GM19452 (cell line): ENCODE results near the gene ADAMTSL1.

Experiments used
- ATAC-seq: cut with Tn5 transposase; IDR thresholded peaks from one replicate; pipeline ENCODE4 v1.9.1; 2021; ENCODE audit not compliant: unreplicated experiment

ADAMTSL1 gene

GRCh38 chr9:18499980-18500379 lies 26.0 kb downstream of the ADAMTSL1 start:
- no peak for ATAC-seq

GRCh38 chr9:18500451-18500850 lies 26.5 kb downstream of the ADAMTSL1 start:
- ATAC-seq = no peak

- ATAC-seq = no peak
Observed at GRCh38 chr9:18501949-18502348, 28.0 kb downstream of the ADAMTSL1 start.

- no peak for ATAC-seq
Observed at GRCh38 chr9:18502546-18502945, 28.6 kb downstream of the ADAMTSL1 start.

- no peak for ATAC-seq
Observed at GRCh38 chr9:18504707-18505106, 30.8 kb downstream of the ADAMTSL1 start.

- ATAC-seq = no peak
Observed at GRCh38 chr9:18507151-18507550, 33.2 kb downstream of the ADAMTSL1 start.

GRCh38 chr9:18516514-18516913 lies 42.6 kb downstream of the ADAMTSL1 start:
- no peak for ATAC-seq

GRCh38 chr9:18516965-18517364 lies 43.0 kb downstream of the ADAMTSL1 start:
- ATAC-seq = no peak

GRCh38 chr9:18520416-18521047 lies 46.6 kb downstream of the ADAMTSL1 start:
- ATAC-seq = no peak

- no peak for ATAC-seq
Observed at GRCh38 chr9:18526685-18527084, 52.7 kb downstream of the ADAMTSL1 start.

- ATAC-seq = no peak
Observed at GRCh38 chr9:18531136-18532065, 57.4 kb downstream of the ADAMTSL1 start.

- no peak for ATAC-seq
Observed at GRCh38 chr9:18534611-18535010, 60.7 kb downstream of the ADAMTSL1 start.

- ATAC-seq = no peak
Observed at GRCh38 chr9:18536554-18536953, 62.6 kb downstream of the ADAMTSL1 start.

- ATAC-seq = no peak
Observed at GRCh38 chr9:18539203-18539693, 65.3 kb downstream of the ADAMTSL1 start.

- no peak for ATAC-seq
Observed at GRCh38 chr9:18542837-18543405, 69.0 kb downstream of the ADAMTSL1 start.

GRCh38 chr9:18543406-18544192 lies 69.6 kb downstream of the ADAMTSL1 start:
- ATAC-seq = no peak

- ATAC-seq = no peak
Observed at GRCh38 chr9:18544456-18544855, 70.5 kb downstream of the ADAMTSL1 start.

GRCh38 chr9:18545636-18546360 lies 71.8 kb downstream of the ADAMTSL1 start:
- ATAC-seq = no peak

GRCh38 chr9:18548456-18548855 lies 74.5 kb downstream of the ADAMTSL1 start:
- no peak for ATAC-seq

- no peak for ATAC-seq
Observed at GRCh38 chr9:18549772-18550171, 75.8 kb downstream of the ADAMTSL1 start.
